Measurements from ENCODE around the gene PPP2R3A. TPM values are rescaled to one million over a fixed set of nuclear protein-coding genes. Genes with fewer than 3 reads are reported as not detected.

The PPP2R3A gene
- total and polyA plus RNA-seq, 8 donors = 1.3 to 7.0 (median 4.3) TPM

- intact Hi-C loops (cut with DNase I) = no loop called here
- no peaks in the 10 kb centered on the region for H3K4me1 ChIP-seq
- H3K36me3 ChIP-seq = no peaks in the 10 kb centered on the region
- H3K27ac ChIP-seq = no peak overlapping the region
- no peak for FAIRE-seq
- no peaks in the 10 kb centered on the region for H3K27me3 ChIP-seq
- no peak for TF ChIP-seq CTCF (IDR thresholded peaks at IDR 0.05)
- H3K9me3 ChIP-seq = no peaks in the 10 kb centered on the region
- no peak for DNase-seq
- H3K4me3 ChIP-seq = no peak overlapping the region
- no peak for ATAC-seq
- 90% methylated on average over 4 of the region's 4 CpGs for WGBS, 2 donors
These were observed 128.2 kb downstream of the PPP2R3A start for GRCh38 chr3:136093771-136094170.

- Histone ChIP-seq H3K27ac (no peak overlapping the region), H3K27me3 (no peaks in the 10 kb centered on the region), H3K36me3 (no peaks in the 10 kb centered on the region), H3K4me3 (no peak overlapping the region), H3K4me1 (no peaks in the 10 kb centered on the region), H3K9me3 (no peaks in the 10 kb centered on the region)
- FAIRE-seq (no peak), DNase-seq (no peak), ATAC-seq (no peak)
- 93 to 95% methylated on average over 4 of the region's 4 CpGs for WGBS, 2 donors
- no peak for TF ChIP-seq CTCF (IDR thresholded peaks at IDR 0.05)
- intact Hi-C loops (cut with DNase I) = no loop called here
These were observed 139.5 kb downstream of the PPP2R3A start for GRCh38 chr3:136105044-136105443.

GRCh38 chr3:136106101-136106500, 140.6 kb downstream of the PPP2R3A start:
- DNase-seq = no peak
- WGBS, 2 donors = 91 to 97% methylated on average over 6 of the region's 6 CpGs
- no peak for TF ChIP-seq CTCF (IDR thresholded peaks at IDR 0.05)
- Histone ChIP-seq H3K4me3 (no peak overlapping the region), H3K27me3 (no peaks in the 10 kb centered on the region), H3K36me3 (no peaks in the 10 kb centered on the region), H3K4me1 (no peaks in the 10 kb centered on the region), H3K27ac (no peak overlapping the region), H3K9me3 (no peaks in the 10 kb centered on the region)
- ATAC-seq = no peak
- intact Hi-C loops (cut with DNase I) = no loop called here
- FAIRE-seq = no peak

GRCh38 chr3:136109499-136109898, 144.0 kb downstream of the PPP2R3A start:
- TF ChIP-seq CTCF (IDR thresholded peaks at IDR 0.05) = no peak
- ATAC-seq (no peak), FAIRE-seq (no peak), DNase-seq (no peak)
- H3K36me3 ChIP-seq = no peaks in the 10 kb centered on the region
- no peak overlapping the region for H3K4me3 ChIP-seq
- no peaks in the 10 kb centered on the region for H3K27me3 ChIP-seq
- no peaks in the 10 kb centered on the region for H3K9me3 ChIP-seq
- intact Hi-C loops (cut with DNase I) = no loop called here
- H3K27ac ChIP-seq = no peak overlapping the region
- WGBS, 2 donors = 100% methylated on average over 1 of the region's 1 CpG
- no peaks in the 10 kb centered on the region for H3K4me1 ChIP-seq

- no peaks in the 10 kb centered on the region for H3K4me1 ChIP-seq
- intact Hi-C loops (cut with DNase I) = no loop called here
- H3K27me3 ChIP-seq = no peaks in the 10 kb centered on the region
- no peaks in the 10 kb centered on the region for H3K36me3 ChIP-seq
- WGBS, 2 donors = 92% methylated on average over 2 of the region's 2 CpGs
- no peak overlapping the region for H3K4me3 ChIP-seq
- ATAC-seq = no peak
- H3K27ac ChIP-seq = no peak overlapping the region
- H3K9me3 ChIP-seq = no peaks in the 10 kb centered on the region
- no peak for TF ChIP-seq CTCF (IDR thresholded peaks at IDR 0.05)
- FAIRE-seq = no peak
- DNase-seq = no peak
These were observed 145.0 kb downstream of the PPP2R3A start for GRCh38 chr3:136110481-136110880.

All from pancreas (tissue), 10 donors.